Limb (tissue), 2 donors: ENCODE measurements around the gene AP1AR.
"Not testable (repeated sequence)": the region's sequence is repeated elsewhere in the genome, so short reads cannot be mapped to it uniquely, and the experiment has no call there.

Experiments
- DNase-seq, 2 donors: peaks; one replicate each; pipeline ENCODE4 v3.0.0-alpha.2; 2016; ENCODE audit errors: extremely low spot score in 2 of 2

Gene AP1AR, protein sequence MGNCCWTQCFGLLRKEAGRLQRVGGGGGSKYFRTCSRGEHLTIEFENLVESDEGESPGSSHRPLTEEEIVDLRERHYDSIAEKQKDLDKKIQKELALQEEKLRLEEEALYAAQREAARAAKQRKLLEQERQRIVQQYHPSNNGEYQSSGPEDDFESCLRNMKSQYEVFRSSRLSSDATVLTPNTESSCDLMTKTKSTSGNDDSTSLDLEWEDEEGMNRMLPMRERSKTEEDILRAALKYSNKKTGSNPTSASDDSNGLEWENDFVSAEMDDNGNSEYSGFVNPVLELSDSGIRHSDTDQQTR

DNA sequence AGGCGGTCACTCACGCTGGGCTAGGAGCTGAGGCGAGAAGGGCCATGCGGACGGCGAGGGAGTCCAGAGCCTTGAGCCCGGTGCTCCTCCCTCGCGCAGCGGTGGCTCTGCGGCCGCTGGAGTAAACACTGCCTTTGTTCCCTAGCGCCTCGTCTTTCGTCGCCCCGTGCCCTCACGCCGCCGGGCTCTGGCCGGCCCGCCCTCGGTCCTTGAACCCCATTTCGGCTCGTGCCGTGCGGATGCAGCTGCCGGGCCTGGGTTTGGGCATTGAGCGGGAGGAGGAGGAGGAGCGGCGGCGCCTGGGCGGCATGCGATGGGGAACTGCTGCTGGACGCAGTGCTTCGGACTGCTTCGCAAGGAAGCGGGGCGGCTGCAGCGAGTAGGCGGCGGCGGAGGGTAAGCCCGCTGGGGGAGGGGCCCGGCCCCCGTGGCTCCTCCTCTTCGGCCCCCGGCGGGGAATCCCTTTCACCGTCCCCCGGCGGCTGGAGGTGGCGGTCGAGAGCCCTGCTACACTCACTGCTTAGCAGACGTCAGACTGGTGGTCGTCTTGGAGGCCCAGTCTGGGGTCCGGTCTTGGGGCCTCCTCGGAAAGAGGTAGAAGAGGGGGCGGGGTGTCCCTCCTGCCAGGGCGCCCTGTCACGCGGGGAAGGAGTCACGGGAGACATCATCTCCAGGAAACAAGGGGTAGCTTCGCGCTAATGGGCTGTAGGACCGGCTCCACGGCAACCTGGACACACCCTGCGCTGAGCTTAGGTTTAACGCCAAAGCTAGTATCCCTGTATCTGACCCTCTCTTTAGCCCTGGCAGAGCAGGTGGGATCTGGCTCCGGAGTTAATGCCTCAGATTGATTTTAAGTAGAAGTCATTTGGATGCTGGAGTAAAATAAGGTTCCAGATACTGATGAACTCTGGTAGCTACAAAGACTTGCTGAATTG is at the start of gene AP1AR:
Gene AP1AR, plus strand, starts transcription at position 9 of the 935 bp plus-strand sequence. Its CDS starts 305 bp downstream, at position 314.
- DNase-seq = peak; percentile 79 to 94

DNA sequence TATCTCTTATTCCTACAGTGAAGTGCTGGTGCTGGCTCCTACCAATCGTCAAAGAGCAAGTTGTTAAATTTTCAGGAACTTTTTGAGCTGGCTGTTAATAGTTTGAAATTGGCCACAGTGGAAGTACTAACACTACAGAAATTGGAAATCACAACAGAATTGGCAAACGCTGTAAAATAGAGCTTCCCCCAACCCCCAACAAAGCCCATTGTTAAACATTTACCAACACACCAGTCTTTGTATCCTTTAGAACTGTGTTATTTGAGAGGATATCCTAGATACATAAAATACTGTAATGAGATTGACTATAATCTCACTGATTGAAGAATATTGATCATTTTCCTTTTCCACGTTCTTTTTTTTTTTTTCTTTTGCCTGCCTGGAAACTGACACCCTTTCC is 49.0 kb upstream of the AP1AR start:
- no peak for DNase-seq

DNA sequence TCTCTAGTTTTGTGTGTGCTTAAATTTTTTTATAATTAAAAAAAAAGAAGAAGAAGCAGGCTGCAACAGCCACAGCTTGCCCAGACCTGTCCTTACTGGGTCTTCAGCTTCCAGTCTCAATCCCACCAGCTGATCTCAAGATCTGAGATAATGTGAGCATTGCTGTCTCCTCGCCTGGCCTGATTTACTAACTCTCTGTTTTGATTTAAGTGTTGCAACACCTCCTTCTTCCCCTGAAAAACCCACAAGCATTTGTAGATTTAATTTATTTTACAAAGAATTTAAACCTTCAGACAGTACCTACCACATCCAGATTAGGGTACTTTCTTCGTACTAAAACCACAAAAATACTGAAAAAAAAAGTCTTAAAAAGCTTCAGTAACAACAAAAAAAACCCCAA is 48.3 kb upstream of the AP1AR start:
- no peak for DNase-seq

DNA sequence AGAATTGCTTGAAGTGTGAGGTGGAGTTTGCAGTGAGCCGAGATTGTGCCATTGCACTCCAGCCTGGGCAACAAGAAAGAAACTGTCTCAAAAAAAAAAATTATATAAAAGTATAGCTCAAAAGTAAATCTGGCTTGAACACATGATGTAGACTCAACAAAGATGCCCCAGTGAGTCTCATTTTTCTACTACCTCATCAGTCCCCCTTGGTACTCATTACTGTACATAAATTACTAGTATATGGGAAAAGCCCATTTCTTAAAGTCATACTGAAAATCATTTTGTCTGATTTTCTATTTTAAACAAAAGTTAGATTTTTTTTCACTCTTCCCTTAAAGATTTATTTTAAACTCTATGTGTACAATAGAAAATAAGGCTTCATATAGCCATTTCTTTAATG is 47.1 kb upstream of the AP1AR start:
- DNase-seq = no peak

DNA sequence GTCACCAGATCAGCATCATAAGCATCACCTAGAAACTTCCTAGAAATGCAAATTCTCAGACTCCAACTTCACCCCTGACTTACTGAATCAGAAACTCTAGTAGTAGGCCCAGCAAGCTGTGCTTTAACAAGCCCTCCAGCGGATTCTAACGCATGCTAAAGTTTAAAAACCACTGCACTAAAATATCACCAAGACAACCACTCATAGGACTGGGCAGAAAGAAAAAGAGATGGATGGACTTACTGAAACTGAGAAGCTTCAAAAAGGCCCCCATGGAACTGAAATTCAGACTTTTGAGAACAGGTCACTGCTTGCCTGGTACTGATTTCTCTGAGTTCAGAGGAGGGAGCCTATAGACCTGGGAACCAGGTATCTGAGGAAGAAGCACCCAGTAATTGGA is 46.3 kb upstream of the AP1AR start:
- DNase-seq = no peak

DNA sequence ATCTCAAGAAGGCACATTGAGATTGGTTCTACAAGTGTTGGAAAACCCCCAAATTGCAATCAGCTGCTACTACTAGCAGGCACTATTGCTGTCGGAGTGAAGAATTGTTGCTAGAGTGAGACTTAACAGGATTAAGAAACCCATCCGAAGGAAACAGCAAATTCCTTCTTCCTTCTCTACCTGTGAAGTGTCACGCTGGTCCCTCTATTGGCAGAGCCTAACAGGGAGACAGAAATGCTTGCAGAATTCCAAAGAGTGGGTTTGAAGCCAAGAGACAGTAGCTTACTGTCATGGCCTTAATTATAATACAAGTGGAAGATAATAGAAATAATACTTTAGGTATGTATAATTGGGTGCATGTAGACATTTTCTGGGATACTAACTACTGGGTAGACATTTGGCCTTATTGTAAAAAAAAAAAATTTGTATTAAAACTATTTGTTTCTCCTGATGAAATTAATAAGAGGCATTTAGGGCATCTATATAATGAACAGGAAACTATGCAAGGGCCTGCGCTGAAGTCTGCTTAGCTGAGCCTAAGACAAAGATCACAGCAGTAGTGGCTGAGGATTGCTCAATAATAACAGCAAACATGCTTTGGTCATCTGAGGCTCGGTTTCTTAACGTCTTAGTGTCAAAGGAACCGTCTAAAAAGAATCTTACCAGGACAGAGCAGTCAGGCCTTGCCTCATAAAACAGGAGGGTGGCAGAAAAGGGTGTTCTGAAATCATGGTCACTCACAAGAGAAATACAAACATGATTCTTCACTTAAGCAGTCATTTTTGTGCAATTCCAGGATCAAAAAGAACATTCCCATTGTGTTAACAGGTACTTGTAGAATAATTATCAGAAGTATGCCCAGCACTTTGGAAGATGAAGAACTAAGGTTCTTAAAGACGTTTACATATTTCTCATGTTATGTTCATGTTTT is 45.6 kb upstream of the AP1AR start:
- DNase-seq = no peak

DNA sequence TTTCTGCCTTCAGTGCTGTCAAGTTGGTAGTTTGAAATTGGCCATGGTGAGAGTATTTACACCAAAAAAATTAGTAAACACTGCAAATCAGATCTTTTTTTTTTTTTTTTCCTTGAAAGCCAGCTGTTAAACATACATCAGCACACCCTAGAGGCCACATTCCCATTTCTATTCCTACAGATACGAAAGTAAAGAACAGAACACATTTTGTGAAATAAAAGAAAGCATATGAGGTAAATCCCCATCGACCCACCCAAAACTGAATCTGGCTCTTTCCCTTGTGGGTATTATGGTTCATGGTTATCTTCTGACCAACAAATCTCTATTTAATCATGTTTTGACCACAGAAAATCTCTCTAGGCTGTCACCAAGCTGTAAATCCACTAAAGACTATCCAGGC is 41.8 kb upstream of the AP1AR start:
- DNase-seq = no peak

DNA sequence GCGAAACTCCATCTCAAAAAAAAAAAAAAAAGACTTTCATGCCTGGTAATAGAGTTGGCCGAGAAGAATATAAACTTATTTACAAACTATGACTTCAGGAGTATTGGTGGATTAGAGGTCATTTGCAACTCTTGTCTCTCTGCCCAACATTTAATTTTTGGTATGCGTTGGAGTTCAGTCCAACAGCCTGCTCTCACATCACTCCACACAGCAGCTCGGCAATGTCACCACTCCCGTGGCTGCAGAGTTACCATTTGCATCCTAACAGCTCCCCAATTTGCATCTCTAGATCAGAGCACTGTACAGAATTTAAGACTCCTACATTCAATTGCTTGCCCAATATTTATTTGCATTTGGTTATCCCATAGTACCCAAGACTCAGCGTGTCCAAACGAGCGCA is 40.9 kb upstream of the AP1AR start:
- no peak for DNase-seq

DNA sequence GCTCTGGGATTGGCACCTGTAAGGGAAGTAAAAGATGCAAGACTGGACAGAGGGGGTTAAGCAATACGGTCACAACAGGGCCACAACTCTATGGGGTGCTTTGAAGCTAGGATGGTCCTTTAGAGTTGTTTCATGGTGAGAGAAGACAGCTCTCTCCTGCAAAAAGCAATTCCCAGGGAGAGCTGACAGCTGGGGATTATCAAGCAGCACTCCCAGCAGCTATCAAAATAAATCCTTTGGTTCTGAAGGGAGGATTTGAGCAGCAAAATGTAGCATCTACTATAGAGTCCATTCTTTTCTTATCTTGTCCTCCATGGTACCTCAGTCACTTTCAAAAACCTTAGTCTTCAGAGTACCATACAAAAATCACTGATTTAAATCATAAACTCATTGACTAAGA is 35.1 kb upstream of the AP1AR start:
- DNase-seq = no peak

DNA sequence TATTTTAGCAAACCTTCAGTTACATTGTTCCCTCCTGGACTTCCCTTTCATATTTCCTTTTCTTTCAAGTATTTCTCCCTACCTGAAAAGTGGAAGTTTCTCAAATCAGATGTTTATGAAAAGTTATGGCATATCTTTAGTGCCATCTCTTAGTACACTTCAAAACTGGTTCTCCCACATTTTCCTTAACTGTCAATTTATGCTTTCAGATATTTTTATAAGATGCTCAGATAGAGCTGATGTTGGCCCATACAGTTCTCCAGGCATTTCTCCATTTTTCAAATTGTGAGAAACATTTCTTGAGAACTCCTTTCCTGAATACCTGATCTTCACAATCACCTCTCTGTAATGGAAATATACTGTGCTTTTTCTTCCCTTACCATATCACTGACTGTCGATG is 32.5 kb upstream of the AP1AR start:
- no peak for DNase-seq

DNA sequence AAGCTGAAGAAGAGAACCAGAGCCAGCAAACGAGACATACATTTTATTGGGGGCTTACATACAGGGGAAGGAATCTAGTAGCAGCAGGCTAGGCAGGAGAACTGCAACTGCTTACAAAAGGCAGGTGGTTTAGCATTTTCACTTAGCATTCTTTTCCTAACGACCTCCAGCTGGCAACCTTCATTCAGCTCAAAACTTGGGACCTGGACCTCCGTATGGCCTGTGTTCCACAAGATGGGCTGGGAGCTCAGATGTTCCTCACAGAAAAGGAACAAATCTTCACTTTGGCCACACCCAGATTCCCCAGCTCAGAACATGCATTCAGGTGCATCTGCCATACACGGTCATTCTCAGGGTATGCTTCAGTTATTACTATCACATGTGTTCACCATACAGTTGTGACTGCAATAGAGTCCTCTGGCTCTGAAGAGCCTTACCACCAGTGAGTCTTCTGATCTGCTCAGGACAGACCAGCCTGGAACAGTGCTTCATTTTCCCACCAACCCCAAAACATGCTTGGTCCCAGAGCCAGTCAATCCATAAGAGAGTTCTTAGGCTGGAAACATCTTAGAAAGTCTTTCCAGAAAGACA is 29.6 kb upstream of the AP1AR start:
- DNase-seq = no peak

DNA sequence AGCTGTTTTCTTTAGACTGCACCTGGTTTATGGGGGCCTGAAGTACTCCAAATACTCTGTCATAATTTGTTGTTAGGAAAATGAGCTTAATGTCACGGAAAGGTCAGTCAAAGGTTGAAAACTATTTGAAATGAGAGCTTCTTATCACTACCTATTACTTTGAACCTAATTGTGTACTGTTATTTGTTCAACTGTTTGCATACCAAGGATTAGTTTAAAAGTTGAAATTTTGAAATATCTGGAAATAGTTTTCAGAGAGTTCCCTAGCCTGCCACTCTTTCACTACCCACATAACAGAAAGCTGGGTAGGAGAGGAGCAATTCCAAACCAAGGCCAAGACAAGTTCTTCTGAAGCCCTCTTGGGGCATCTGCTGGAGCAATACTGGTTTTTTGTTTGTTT is 28.0 kb upstream of the AP1AR start:
- DNase-seq = no peak

DNA sequence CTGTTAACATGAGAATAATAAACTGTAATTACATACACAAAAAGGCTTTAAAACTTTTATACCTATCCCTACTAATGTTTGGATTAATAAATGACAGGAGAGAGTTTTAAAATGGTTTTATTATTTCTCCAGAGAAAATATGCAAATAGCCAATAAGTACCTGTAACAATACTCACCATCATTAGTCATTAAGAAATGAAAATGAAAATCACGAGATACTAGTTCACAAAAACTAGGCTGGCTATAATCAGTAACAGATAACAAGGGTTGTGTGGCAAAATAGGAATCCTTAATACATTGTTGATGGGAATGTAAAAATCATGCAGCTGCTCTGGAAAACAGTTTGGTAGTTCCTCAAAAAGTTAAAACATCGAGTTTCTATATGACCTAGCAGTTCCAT is 25.2 kb upstream of the AP1AR start:
- DNase-seq = no peak

DNA sequence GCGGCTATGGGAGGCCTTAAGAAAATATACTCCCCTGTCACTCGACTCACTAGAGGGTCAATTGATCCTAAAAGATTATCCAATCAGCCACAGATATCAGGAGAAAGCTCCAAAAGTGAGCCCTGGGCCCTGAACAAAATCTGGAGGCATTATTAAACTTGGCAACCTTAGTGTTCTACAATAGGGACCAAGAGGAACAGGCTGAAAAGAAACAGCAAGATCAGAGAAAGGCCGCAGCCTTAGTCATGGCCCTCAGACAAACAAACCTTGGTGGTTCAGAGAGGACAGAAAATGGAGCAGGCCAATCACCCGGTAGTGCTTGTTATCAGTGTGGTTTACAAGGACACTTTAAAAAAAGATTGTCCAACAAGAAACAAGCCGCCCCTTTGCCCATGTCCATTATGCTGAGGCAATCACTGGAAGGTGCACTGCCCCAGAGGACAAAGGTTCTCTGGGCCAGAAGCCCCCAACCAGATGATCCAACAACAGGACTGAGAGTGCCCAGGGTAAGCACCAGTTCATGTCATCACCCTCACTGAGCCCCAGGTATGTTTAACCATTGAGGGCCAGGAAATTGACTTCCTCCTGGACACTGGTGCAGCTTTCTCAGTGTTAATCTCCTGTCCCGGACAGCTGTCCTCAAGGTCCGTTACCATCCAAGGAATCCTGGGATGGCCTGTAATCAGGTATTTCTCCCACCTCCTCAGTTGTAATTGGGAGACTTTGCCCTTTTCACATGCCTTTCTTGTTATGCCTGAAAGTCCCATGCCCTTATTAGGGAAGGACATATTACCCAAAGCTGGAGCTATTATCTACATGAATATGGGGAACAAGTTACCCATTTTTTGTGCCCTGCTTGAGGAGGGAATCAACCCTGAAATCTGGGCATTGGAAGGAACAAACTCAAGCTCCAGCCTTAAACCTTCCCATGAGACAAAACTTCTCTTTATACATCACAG is 23.2 kb upstream of the AP1AR start:
- DNase-seq = not testable (repeated sequence)

DNA sequence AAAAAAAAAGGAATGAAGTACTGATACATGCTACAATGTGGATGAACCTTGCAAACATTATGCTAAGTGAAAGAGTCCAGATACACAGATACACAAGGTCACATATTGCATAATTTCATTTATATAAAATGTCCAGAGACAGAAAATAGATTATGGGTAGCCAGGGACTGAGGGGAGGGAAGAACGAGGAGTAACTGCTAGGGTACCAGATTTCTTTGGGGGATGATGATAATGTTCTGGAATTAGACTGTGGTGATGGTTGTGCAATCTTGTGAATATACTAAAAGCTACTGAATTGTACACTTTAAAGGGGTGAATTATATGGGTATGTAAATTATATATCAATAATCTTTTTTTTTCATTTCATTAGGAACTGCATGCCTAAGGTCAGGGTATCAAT is 20.8 kb upstream of the AP1AR start:
- DNase-seq = no peak

DNA sequence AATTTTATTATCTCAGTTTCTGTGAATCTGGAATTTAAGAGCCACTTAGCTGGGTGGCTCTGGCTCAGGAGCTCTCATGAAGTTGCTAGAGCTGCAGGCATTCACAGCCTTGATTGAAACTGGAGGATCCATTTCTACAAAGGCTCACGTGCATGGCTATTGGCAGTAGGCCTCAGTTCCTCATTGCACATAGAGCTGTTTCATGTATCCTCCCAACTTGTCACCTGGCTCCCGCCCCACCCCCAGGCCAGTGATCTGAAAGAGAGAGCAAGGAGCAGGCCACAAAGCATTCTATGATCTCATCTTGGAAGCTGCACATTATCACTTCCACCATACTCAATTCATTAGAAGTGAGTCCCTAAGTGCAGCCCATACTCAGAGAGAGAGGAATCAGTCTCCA is 18.5 kb upstream of the AP1AR start:
- DNase-seq = no peak

DNA sequence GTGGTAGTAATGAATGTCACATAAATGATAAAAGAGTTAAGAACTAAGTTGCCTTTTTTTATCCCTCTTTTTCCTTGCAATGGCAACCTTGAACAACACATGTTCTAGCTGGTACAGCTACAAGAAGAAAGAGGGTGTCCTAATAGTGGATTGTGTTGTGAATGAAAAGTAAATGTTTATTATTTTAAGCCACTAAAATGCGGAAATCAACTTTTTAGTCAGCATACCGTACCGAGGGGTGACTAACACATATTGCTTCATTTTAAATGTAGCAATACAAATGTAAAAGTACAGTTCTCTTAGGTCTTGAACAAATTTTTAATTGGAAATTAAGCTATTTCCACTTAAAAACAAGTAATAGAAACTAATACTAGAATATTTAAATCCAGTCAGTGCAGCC is 17.7 kb upstream of the AP1AR start:
- DNase-seq = no peak

DNA sequence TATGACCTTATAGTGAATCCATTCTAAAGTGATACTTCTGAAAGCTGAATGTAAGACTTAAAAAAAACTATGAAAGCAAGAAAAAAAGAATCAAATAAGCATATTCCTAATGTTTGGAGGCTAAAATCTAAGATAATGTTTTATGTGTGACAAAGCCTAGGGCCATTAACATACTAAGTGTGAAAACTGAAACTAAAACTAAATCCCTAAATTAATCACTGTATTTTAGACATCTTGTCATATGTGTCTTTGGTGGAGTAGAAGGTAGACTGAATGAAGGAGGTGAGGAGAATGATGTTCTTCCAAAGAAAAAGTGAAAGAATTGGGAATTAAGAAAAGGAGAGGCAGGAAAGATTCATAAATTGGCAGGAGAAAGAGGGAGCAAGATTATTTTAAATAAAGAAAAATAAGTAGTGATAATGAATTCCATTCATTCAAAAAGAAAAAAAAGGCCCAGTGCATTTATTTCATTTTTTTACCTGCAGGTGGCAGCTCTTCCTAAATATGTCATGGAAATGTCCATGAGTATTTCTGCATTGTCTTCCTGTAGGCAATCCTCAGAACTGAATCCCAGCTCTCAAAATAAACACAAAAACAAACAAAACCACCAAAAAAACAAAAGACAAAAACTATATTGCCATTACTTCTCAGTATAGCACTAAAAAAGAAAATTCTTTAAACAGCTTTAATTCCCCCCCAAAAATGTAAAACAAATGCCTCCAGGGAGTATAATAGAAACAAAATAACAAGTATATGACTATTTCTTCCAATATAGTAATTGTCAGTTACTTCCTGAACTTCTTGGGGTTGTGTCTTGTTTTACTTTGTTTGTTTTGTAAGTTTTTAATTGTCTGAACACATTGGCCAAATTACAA is 17.0 kb upstream of the AP1AR start:
- DNase-seq = no peak

DNA sequence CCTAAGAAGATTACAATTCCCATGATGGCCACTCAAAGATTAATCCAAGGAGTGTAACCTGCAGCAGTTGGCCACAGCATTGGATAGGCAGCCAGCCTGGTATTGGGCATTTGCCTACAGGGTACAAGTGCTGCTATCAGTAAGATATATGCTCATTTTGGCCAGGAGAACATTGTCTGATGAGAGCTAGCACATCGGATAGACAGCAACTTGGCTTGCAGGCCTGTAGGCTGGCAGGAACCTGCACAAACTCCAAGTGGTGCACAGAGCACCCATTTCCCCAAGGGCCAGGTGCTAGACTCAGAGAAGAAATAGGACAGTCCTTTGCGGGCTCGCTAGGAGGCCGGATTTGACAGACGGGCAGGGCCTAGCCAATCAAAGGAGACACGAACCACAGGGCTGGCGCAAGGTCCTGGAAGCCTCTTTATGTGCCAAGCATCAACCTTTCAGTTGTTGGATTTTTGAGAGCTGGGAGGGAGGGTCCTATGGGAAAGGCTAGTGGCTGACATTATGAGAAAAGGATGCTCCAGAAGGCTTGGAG is 11.7 kb upstream of the AP1AR start:
- no peak for DNase-seq
